Medulla oblongata (tissue), 1 donor: ENCODE results near the gene PNMA8C.
A peak's percentile ranks its signal among the peaks of the same experiment; 100 is the strongest.
"Not testable (repeated sequence)": the region's sequence is repeated elsewhere in the genome, so short reads cannot be mapped to it uniquely, and the experiment has no call there.

Experiments
- DNase-seq: peaks from one replicate; pipeline ENCODE4 v3.0.0-alpha.2; 2015; ENCODE audit errors: extremely low spot score

The PNMA8C gene

GRCh38 chr19:46447006-46447405 lies 18.3 kb upstream of the PNMA8C start:
- DNase-seq: no peak

GRCh38 chr19:46446021-46446420 lies 17.3 kb upstream of the PNMA8C start:
- no peak for DNase-seq

GRCh38 chr19:46442808-46443450 lies 14.2 kb upstream of the PNMA8C start:
- DNase-seq: no peak

- no peak for DNase-seq
These were observed 13.1 kb upstream of the PNMA8C start for GRCh38 chr19:46441866-46442265.

GRCh38 chr19:46435689-46436088 lies 7.0 kb upstream of the PNMA8C start:
- not testable (repeated sequence) for DNase-seq

- peak; percentile 96 for DNase-seq
These were observed 6.3 kb upstream of the PNMA8C start for GRCh38 chr19:46435009-46435408.

GRCh38 chr19:46433470-46433869 lies 4.7 kb upstream of the PNMA8C start:
- not testable (repeated sequence) for DNase-seq

GRCh38 chr19:46431824-46432223 lies 3.1 kb upstream of the PNMA8C start:
- no peak for DNase-seq

GRCh38 chr19:46429999-46430398 lies 1.3 kb upstream of the PNMA8C start:
- DNase-seq: no peak

GRCh38 chr19:46427518-46428045 lies 1.2 kb downstream of the PNMA8C start:
- no peak for DNase-seq

- peak; percentile 92 for DNase-seq
These were observed 2.1 kb downstream of the PNMA8C start for GRCh38 chr19:46426506-46427162.

GRCh38 chr19:46426035-46426505 lies 2.7 kb downstream of the PNMA8C start:
- no peak for DNase-seq

- no peak for DNase-seq
These were observed 5.5 kb downstream of the PNMA8C start for GRCh38 chr19:46423188-46423587.

- no peak for DNase-seq
These were observed 6.4 kb downstream of the PNMA8C start for GRCh38 chr19:46422344-46422743.

- no peak for DNase-seq
These were observed 8.7 kb downstream of the PNMA8C start for GRCh38 chr19:46420056-46420455.

- peak; percentile 81 for DNase-seq
These were observed 12.7 kb downstream of the PNMA8C start for GRCh38 chr19:46415804-46416709.

GRCh38 chr19:46414899-46415298 lies 13.8 kb downstream of the PNMA8C start:
- DNase-seq: not testable (repeated sequence)

GRCh38 chr19:46413262-46414031 lies 15.3 kb downstream of the PNMA8C start, which contains the start of gene CCDC8:
Gene CCDC8 (minus strand): TSS chr19:46413564. CDS start chr19:46412810, 754 bp downstream.
- DNase-seq: peak; percentile 83

- DNase-seq: no peak
These were observed 16.0 kb downstream of the PNMA8C start for GRCh38 chr19:46412650-46413261.

- DNase-seq: no peak
These were observed 16.6 kb downstream of the PNMA8C start for GRCh38 chr19:46411925-46412649.
